Fibroblast of skin of left quadriceps (primary cell): ENCODE results near the gene KLC1.
"Not testable (repeated sequence)": the region's sequence is repeated elsewhere in the genome, so short reads cannot be mapped to it uniquely, and the experiment has no call there.

ENCODE experiments used
- DNase-seq, 2 experiments: peaks; one replicate each; pipeline ENCODE4 v3.0.0-alpha.2; 2013; ENCODE audit warnings: low read depth in 2 of 2

KLC1 gene

DNA sequence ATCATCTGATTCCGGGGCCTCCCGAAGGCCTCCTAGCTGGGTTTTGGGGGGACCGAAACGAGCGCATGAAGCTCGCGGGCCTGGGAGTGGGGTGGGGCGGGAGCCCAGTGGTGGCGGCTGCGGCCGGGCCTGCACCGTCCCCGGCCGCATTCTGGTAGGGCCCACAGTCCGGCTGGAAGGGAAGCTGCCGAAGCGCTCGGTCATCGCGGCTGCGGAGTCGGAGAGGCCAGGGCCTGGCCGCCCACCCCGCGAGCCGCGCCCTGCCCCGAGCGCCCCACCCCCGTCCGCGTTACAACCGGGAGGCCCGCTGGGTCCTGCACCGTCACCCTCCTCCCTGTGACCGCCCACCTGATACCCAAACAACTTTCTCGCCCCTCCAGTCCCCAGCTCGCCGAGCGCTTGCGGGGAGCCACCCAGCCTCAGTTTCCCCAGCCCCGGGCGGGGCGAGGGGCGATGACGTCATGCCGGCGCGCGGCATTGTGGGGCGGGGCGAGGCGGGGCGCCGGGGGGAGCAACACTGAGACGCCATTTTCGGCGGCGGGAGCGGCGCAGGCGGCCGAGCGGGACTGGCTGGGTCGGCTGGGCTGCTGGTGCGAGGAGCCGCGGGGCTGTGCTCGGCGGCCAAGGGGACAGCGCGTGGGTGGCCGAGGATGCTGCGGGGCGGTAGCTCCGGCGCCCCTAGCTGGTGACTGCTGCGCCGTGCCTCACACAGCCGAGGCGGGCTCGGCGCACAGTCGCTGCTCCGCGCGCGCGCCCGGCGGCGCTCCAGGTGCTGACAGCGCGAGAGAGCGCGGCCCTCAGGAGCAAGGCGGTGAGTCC is at the start of gene KLC1:
TSS of gene KLC1 (plus strand) at position 528 of the 819 bp plus-strand sequence. CDS start 25,354 bp downstream, outside the sequence.
- DNase-seq: peak; percentile 33

DNA sequence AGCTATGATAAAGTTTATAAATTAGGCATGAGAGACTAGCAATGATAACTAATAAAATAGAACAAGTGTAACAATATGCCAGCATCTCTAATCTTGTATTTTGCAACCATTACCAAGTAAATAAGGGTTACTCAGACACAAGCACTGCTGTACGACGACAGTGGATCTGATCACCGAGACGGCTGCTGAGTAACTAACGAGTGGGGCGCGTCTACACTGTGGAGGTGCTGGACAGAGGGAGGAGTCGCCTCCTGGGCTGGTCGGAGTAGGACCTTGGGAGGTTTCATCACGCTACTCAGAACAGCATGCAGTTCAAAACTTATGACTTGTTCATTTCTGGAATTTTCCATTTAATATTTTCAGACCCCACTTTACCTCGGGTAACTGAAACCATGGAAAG is 47.8 kb upstream of the KLC1 start:
- DNase-seq: no peak

DNA sequence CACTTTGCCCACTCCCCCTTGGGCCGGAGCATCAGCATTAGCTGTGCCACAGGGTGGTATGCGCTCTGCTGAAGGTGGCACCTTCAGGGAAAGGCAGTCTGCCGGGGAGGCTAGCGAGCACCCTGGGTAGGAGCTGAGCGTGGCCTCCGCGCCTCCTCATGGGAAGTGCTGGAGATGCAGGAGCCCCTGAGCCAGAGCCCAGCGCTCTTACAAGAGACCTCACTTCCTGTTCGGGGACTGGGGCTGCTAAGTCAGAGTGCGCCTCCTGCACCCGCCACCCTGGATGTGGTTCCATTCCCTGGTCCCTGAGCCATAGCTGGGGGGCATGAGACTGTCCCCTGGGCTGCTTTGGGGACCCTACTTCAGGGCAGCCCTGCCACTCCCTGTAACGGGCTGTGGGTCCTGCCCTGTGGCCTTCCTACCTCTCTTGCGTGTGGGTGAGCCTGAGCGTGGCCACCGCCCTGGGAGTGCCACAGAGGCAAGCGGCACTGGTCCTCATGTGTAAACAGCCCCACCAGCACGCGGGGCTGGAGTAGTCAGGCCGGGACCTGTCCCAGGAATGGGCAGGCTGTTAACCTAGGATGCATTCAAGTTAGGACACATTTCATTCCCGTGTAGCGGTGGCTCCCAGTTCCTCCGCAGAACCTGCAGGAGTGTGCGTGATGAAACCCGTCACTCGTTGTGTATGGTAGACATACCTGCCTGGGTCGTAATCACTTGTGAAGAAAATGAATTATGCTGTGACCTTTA is 46.9 kb upstream of the KLC1 start:
- no peak for DNase-seq

DNA sequence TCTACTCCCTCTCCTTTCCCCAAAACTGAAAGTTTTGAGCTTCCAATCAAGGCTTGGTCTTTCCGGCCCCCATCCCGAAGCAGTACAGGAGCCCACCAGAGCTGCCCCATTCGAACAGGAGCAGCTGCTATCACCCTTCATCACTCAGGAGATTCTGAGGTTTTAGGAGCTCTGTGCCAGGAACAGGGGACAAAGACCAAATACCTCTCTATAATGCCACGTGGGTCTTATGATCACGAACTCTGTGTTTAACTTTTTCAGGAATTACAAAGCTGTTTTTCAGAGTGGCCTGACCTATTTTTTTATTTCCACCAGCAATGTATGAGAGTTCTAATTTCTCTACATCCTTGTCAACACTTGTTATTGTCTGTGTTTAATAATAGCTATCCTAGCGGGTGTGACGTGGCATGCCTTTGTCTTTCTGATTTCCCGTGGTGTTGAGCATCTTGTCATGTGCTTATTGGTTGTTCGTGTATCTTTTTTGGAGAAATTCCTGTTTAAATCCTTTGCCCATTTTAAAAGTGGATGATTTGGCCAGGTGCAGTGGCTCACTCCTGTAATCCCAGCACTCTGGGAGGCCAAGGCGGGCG is 44.6 kb upstream of the KLC1 start:
- DNase-seq: no peak

DNA sequence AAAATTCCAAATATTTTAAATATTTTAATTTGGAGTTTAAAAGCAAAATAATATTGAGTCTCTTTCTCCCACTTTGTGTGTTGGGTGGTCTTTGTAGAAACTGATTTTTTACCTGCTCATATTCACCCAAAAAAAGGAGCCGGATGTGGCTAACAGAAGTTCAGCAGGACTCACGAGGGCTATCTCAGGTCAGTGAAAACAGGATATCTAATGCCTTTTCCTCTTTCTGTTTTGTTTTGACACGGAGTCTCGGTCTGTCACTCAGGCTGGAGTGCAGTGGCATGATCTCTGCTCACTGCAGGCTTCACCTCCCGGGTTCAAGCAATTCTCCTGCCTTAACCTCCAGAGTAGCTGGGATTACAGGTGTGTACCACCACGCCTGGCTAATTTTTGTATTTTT is 35.4 kb upstream of the KLC1 start:
- no peak for DNase-seq

DNA sequence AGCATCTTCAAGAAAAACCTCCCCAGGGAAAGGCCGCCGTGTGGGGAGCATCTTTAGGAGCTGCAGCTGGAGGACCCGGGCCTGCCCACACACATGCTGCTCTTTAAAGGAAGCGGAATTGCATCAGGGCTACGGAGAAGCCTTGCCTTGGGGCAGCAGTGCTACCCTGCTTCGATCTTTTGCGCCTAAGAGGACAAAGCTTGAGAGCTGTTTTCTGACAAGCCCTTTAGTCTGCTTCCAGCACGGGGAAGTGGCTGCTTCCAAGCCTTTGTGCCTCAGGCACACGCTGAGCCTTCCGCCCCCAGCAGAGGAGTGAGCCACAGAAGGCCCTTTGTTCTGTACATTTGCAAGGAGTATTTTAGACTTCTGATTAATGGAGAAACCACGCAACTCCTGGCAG is 34.7 kb upstream of the KLC1 start:
- DNase-seq: no peak

GRCh38 chr14:103597623-103598377 is 31.2 kb upstream of the KLC1 start:
- DNase-seq: peak; percentile 45 to 51

DNA sequence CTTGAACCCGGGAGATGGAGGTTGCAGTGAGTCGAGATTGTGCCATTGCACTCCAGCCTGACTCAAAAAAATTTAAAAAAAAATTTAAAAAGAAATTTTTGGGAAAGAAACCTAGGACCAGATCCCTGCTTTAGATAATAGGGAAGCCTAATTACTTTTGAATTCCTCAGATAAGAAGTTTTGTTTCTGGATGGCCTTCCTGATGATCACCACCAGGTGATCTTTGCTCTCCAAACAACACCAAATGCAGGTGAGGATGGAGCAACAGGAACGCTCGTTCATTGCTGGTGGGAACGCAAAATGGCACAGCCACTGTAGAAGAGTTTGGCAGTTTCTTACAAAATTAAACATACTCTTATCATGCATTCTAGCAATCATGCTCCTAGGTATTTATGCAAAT is 28.5 kb upstream of the KLC1 start:
- DNase-seq: no peak

- DNase-seq: no peak
Observed at GRCh38 chr14:103604620-103605019, 24.4 kb upstream of the KLC1 start.

- peak; percentile 89 to 90 for DNase-seq
Observed at GRCh38 chr14:103606963-103607668, 21.9 kb upstream of the KLC1 start.

- DNase-seq: no peak
Observed at GRCh38 chr14:103607822-103608221, 21.2 kb upstream of the KLC1 start.

DNA sequence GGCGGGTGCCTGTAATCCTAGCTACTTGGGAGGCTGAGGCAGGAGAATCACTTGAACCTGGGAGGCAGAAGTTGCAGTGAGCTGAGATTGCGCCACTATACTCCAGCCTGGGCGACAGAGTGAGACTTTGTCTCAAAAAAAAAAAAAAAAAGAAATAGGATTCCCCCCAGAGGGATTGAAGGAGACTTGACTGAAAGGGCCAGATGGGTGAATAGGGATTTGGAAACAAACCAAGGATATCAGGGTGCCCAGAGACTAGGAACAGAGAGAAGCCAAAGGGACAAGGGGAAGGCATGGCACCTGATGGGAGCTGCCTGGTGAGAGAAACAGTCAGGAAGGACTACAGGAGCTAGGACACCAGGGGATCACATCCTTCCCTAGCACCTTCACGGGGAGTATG is 19.9 kb upstream of the KLC1 start:
- DNase-seq: not testable (repeated sequence)

- no peak for DNase-seq
Observed at GRCh38 chr14:103611215-103611614, 17.8 kb upstream of the KLC1 start.

DNA sequence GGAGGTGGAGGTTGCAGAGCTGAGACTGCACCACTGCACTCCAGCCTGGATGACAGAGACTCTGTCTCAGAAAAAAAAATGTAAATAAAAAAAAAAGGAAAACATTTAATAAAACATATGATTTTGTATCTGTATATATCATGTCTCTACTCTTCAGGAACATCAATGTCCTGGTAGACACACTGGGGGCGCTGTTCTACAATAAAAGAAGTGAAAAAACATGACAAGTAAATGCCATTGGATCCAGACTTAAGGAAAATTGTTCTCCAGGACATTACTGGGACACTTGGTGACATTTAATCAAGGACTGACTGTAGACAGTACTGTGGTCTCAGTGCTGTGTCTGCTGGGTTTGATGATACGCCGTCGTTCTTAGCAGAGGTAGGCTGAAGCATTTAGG is 15.5 kb upstream of the KLC1 start:
- no peak for DNase-seq

GRCh38 chr14:103616635-103617300 is 12.2 kb upstream of the KLC1 start:
- no peak for DNase-seq

DNA sequence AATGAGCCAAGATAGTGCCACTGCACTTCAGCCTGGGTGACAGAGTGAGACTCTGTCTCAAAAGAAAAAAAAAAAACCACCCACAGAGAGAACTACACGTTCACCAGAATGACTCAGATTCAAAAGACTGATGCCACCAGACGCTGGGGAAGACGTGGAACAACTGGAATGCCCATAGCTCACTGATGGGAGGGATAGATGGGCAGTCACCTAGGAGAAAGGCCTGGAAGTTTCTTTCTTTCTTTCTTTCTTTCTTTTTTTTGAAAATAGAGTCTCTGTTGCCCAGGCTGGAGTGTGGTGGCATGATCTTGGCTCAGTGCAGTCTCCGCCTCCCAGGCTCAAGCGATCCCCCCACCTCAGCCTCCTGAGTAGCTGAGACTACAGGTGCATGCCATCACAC is 10.0 kb upstream of the KLC1 start:
- no peak for DNase-seq

- no peak for DNase-seq
Observed at GRCh38 chr14:103621860-103622259, 7.2 kb upstream of the KLC1 start.

DNA sequence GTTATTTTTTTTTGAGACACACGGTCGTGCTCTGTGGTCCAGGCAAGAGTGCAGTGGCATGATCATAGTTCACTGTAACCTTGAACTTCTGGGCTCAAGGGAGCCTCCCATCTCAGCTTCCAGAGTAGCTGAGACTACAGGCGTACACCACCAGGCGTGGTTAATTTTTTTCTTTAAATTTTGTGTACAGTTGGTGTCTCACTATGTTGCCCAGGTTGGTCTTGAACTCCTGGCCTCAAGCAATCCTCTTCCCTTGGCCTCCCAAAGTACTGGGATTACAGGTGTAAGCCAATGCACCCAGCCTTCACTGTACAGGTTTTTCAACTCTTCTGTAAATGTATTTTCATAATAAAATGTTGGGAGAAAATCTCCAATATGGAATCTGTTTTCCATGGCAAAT is 5.7 kb upstream of the KLC1 start:
- no peak for DNase-seq

DNA sequence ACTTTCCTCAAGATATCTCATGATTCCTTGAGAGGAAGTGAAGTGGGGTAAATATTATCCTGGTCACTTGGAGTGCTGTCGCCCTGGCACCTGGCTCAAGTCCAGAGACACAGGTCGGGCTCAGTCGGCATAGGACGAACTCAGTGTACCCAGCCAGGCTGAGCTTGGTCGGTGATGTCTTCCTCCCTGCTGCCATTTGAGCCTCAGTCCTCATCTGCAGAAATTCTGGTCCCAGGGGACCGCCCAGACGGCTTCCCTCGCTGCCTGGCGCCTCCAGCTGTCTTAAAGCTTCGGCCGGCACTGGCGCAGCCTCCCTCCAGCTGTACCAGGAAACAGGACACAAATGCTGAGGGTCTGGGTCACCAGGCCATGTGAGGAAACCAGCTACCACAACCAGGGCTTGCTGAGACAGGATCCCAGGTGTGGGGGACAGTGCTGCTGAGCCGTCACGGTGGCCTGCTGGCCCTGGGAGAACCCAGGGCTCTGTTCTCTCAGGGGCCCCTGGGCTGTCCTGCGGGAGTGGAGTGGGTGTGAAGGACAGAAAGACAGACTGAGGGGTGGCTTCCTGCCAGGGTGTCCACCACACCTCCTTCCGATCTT is 5.0 kb upstream of the KLC1 start:
- DNase-seq: no peak

GRCh38 chr14:103624860-103625259 is 4.2 kb upstream of the KLC1 start:
- no peak for DNase-seq
